ENCODE results near the gene SHB. TPM values are rescaled to one million over a fixed set of nuclear protein-coding genes. Genes with fewer than 3 reads are reported as not detected.

The SHB gene
- total and polyA plus RNA-seq, 11 donors, result 7.8 to 31.4 (median 21.4) TPM

DNA sequence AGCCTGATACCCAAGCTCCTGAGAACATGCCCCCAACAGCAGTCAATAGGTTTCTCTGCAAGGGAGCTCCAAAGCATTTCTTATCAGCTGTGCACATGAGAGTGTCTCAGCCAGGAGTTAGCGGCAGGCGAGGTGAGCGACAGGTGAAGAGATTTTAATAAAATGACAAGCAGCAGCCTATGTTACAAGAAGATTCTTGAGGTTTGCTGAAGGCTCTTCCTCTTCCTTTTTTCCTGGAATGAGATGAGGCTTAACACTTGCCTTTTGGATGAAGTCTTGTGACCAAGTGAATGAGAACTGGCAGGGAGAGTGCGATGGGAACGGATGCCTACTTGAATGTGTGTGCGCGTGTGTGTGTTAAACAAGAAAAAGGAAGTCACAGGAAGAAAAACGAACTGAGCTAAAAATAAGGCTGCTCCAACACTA is 76.1 kb downstream of the SHB start:
- H3K4me3 ChIP-seq, result no peak overlapping the region
- 32 to 53% (median 38%) methylated on average over 8 of the region's 8 CpGs for WGBS, 4 donors
- peak overlapping the region in 5 of 12 donors; percentile 15 to 84 (median 31) for H3K27ac ChIP-seq
- no peaks in the 10 kb centered on the region for H3K27me3 ChIP-seq
- intact Hi-C loops (cut with DNase I), result loop anchor here in 2 of 10 donors (5.0 kb wide), 2 partner anchors 34 to 74 kb away; partner anchors contain the start of gene SHB (in 1 of the 2)
- no peaks in the 10 kb centered on the region for H3K9me3 ChIP-seq
- H3K4me1 ChIP-seq, result peaks cover 7 to 89% (median 71%) of the 10 kb centered on the region in 12 donors
- DNase-seq, result peak in 1 of 5 donors; percentile 60
- no peak for TF ChIP-seq POLR2A (IDR thresholded peaks at IDR 0.05)
- TF ChIP-seq, protein P1, sequence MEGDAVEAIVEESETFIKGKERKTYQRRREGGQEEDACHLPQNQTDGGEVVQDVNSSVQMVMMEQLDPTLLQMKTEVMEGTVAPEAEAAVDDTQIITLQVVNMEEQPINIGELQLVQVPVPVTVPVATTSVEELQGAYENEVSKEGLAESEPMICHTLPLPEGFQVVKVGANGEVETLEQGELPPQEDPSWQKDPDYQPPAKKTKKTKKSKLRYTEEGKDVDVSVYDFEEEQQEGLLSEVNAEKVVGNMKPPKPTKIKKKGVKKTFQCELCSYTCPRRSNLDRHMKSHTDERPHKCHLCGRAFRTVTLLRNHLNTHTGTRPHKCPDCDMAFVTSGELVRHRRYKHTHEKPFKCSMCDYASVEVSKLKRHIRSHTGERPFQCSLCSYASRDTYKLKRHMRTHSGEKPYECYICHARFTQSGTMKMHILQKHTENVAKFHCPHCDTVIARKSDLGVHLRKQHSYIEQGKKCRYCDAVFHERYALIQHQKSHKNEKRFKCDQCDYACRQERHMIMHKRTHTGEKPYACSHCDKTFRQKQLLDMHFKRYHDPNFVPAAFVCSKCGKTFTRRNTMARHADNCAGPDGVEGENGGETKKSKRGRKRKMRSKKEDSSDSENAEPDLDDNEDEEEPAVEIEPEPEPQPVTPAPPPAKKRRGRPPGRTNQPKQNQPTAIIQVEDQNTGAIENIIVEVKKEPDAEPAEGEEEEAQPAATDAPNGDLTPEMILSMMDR (IDR thresholded peaks at IDR 0.05), result no peak
- no peaks in the 10 kb centered on the region for H3K36me3 ChIP-seq
- peak in 1 of 4 donors; percentile 8 for ATAC-seq

DNA sequence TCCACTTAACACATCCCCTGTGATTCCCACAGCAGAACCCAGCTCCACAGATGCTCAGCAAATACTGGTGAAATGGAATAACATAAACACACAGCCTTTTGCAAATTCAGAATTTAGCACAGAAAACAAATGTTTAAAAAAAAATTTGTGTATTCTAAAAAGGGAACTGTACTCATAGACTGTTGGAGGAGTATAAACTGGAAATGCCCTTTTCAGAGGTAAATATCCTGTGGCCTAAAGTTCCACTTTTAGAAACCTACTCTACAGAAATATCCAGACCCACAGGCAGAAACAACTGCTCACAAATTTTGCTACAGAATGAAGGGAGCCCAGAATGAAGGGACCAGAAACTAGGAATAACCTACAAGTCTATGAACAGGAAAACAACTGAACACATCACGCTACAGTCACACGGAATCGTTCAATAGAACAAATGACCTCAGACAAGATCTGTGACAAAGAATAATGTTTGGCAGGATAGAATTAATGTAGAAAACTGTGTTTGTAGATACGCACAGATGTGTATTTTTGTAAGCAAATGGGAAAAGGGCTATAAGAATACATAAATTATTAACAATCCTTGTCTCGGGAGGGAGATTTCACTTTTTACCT is 78.5 kb downstream of the SHB start:
- no peak for DNase-seq
- H3K4me1 ChIP-seq, result peaks cover 9 to 89% (median 60%) of the 10 kb centered on the region in 12 donors
- peak overlapping the region in 7 of 12 donors; percentile 3 to 59 (median 28) for H3K27ac ChIP-seq
- ATAC-seq, result no peak
- H3K27me3 ChIP-seq, result no peaks in the 10 kb centered on the region
- H3K4me3 ChIP-seq, result no peak overlapping the region
- WGBS, 4 donors, result 56 to 69% (median 61%) methylated on average over 5 of the region's 5 CpGs
- intact Hi-C loops (cut with DNase I), result loop anchor here in 3 of 10 donors (2.0 to 5.0 kb wide), 3 partner anchors 37 to 77 kb away; partner anchors contain the start of gene SHB (in 1 of the 3)
- TF ChIP-seq, protein P1 (IDR thresholded peaks at IDR 0.05), result no peak
- no peak for TF ChIP-seq POLR2A (IDR thresholded peaks at IDR 0.05)
- H3K36me3 ChIP-seq, result no peaks in the 10 kb centered on the region
- no peaks in the 10 kb centered on the region for H3K9me3 ChIP-seq

DNA sequence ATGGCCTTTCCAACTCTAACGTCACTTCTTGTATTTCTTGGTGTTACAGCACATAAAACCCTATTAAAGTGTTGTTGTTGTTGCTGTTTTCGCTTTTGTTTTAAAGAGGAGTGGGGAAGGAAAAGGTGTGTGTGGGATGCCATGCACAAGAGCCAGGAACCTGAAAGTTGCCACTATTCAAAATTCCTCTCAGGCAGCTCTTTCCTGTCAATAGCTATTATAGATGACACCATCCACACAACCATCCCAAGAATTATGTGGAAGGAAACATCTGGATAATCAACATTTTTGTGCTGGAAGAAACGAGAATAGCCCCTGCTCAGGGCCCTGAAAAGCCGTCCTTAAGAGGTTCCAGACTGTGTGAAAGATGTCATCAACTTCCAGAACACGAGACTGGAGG is 79.3 kb downstream of the SHB start:
- intact Hi-C loops (cut with DNase I), result loop anchor here in 7 of 10 donors (1.0 to 10.0 kb wide), 7 partner anchors 38 to 78 kb away; partner anchors contain the start of gene SHB (in 3 of the 7)
- no peak overlapping the region for H3K4me3 ChIP-seq
- TF ChIP-seq, protein P1 (IDR thresholded peaks at IDR 0.05), result no peak
- no peak for TF ChIP-seq POLR2A (IDR thresholded peaks at IDR 0.05)
- H3K27me3 ChIP-seq, result no peaks in the 10 kb centered on the region
- peak in 1 of 4 donors; percentile 11 for ATAC-seq
- peak overlapping the region in 9 of 12 donors; percentile 3 to 88 (median 43) for H3K27ac ChIP-seq
- no peaks in the 10 kb centered on the region for H3K9me3 ChIP-seq
- DNase-seq, result no peak
- WGBS, 4 donors, result 59 to 80% (median 72%) methylated on average over 5 of the region's 5 CpGs
- peaks cover 9 to 89% (median 60%) of the 10 kb centered on the region in 12 donors for H3K4me1 ChIP-seq
- no peaks in the 10 kb centered on the region for H3K36me3 ChIP-seq

DNA sequence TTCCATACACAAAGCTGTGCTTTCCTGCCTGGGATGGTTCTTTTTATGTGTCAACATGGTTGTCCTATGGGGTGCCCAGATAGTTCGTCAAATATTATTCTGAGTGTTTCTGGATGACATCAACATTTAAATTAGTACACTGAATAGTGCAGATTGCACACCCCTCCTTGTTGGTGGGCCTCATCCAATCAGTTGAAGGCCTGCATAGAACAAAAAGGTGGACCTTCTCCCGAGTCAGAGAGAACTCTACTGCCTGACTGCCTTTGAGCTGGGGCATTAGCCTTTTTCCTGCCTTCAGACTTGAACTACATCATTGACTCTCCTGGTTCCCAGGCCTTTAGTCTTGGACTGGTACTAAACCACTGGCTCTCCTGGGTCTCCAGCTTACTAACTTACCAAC is 80.4 kb downstream of the SHB start:
- peak overlapping the region in 8 of 12 donors; percentile 39 to 88 (median 72) for H3K27ac ChIP-seq

More for the DNA sequence above, 80.4 kb downstream of the SHB start:
- no peak for TF ChIP-seq POLR2A (IDR thresholded peaks at IDR 0.05)
- TF ChIP-seq, protein P1 (IDR thresholded peaks at IDR 0.05), result no peak
- Histone ChIP-seq H3K4me3 (no peak overlapping the region), H3K27me3 (no peaks in the 10 kb centered on the region), H3K9me3 (no peaks in the 10 kb centered on the region), H3K4me1 (peaks cover 3 to 85% (median 54%) of the 10 kb centered on the region in 12 donors), H3K36me3 (no peaks in the 10 kb centered on the region)
- no peak for ATAC-seq
- intact Hi-C loops (cut with DNase I), result loop anchor here in 6 of 10 donors (1.0 to 10.0 kb wide), 5 partner anchors 51 to 79 kb away; partner anchors contain the start of gene SHB (in 2 of the 6)
- WGBS, 4 donors, result 43 to 74% (median 59%) methylated on average over 2 of the region's 2 CpGs
- no peak for DNase-seq
